HG03045 (cell line): ENCODE data around the gene LTO1.

Source experiments
- ATAC-seq: cut with Tn5 transposase; IDR thresholded peaks from one replicate; pipeline ENCODE4 v1.9.1; 2021; ENCODE audit warnings: mild to moderate bottlenecking, moderate library complexity; ENCODE audit not compliant: unreplicated experiment

LTO1 gene

DNA sequence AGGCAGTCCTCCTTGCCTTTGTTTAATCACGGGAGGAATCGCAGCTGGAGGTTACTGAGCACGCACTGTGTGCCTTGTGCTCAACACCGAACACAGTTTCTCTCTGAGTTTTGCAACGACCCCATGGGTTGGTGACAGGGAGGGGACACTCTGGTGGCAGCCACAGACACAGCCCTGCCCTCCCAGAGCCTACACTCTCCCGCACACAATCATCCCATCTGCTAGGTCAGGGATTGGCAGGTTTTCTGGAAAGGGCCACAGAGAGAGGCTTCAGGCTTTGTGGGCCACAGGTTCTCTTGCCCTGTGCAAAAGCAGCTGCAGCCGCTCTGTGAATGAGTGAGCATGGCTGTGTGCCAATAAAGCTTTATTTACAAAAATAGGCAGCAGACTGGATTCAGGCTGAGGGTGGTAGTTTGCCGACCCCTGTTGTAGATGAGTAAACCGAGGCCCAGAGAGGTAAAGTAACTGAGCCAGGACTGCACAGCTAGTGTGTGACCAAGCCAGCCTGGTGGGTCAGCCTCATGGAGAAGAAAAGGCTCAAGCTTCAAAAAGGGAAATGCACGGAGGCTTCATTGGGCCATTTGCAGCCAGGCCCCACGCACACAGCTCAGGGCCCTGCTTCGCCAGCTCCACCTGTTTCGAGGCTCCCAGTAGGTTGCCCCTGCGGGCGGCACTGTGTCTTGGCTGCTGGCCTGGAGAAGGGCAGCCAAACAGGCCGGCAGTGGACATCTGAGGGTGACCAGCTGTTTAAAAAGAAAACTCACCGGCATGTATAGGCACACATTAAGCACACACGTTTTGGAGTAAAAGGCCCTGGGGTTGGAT, 16.3 kb downstream of the LTO1 start:
- no peak for ATAC-seq

GRCh38 chr11:69657911-69658625, 17.1 kb downstream of the LTO1 start:
- no peak for ATAC-seq

- ATAC-seq = no peak
These were observed 17.7 kb downstream of the LTO1 start for GRCh38 chr11:69657456-69657910.

DNA sequence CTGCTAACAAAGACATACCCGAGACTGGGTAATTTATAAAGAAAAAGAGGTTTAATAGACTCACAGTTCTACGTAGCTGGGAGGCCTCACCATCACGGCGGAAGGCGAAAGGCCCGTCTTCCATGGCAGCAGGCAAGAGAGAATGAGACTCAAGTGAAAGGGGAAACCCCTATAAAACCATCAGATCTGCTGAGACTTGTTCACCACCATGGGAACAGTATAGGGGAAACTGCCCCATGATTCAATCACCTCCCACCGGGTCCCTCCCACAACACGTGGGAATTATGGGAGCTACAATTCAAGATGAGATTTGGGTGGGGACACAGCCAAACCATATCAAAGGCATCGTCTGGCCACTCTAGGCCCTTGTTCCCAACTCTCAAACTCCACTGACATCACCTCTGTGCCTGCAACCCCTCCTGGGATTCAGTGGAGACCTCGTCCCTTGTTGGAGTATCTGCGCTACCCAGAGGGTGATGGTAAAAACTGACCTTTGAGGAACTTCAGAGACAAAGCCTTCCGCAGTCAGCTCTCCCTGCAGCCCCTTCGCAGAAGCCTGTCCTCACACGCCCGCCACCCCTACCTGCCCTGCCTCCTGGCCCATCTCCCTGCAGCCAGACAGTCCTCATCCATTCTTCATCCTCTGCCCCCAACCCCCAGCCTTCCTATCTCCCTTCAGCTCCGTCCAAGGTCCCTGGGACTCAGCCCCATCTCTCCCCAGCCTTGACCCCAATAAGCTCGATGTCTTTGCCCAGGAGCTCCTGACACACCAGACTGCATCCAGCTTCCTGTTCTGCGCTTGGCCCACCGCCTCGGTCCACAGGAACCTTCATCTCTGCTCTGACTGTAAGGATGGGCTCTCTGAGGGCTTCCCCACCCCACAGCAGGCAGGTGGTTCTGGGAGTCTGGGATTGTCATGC, 18.4 kb downstream of the LTO1 start:
- ATAC-seq = no peak

- ATAC-seq = no peak
These were observed 19.4 kb downstream of the LTO1 start for GRCh38 chr11:69655479-69656428.

GRCh38 chr11:69654660-69655478, 20.3 kb downstream of the LTO1 start:
- no peak for ATAC-seq

GRCh38 chr11:69654001-69654659, 21.0 kb downstream of the LTO1 start:
- no peak for ATAC-seq

- no peak for ATAC-seq
These were observed 21.7 kb downstream of the LTO1 start for GRCh38 chr11:69653406-69653960.

- no peak for ATAC-seq
These were observed 22.2 kb downstream of the LTO1 start for GRCh38 chr11:69652999-69653398.

GRCh38 chr11:69651834-69652620, 23.1 kb downstream of the LTO1 start:
- ATAC-seq = no peak

- ATAC-seq = no peak
These were observed 24.3 kb downstream of the LTO1 start for GRCh38 chr11:69650832-69651344.

- no peak for ATAC-seq
These were observed 24.9 kb downstream of the LTO1 start for GRCh38 chr11:69650081-69650831.

DNA sequence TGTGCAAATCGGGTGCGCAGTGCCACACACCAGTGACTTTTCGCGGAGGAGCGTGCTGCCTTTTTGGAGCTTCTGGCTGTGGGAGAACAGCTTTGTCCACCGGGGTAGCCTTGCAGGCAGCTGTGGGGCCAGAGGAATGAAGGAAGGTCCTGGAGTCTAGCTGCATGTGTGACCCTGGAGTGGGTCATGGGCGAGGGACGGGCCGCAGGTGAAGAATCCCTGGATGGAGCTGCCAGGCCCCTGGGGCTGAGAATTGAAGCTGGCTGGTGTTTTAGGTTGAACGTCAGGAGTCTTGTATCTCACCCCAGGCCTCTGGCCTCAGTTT, 25.6 kb downstream of the LTO1 start:
- no peak for ATAC-seq

GRCh38 chr11:69648679-69649575, 26.2 kb downstream of the LTO1 start:
- ATAC-seq = no peak

DNA sequence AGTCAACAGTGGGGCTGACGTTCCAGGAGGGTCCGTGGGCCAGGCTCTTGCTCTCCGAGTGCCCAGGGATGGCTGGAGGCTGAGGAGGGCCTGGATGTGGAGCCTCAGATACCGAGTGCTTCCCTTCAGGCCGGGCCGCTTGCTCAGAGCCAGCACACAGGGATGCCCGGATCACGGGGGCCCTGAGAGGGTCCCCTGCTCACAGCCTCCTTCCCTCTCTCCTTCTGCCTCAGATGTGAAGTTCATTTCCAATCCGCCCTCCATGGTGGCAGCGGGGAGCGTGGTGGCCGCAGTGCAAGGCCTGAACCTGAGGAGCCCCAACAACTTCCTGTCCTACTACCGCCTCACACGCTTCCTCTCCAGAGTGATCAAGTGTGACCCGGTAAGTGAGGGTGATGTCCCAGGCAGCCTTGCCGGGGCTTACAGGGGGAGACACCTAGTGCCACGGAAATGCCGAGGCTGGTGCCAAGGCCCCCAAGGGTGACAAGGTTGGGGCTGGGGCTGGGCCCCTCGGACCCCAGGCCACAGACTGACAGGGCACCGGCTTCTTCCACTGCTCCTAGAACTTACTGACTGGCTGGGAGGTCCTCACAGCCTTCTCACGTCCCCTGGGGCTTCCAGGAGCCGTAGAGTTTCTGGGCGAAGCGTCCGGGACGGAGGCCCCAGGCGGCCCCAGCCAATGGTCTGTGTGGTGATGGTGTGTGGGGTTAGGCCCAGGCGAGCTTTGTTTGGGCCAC, 27.2 kb downstream of the LTO1 start:
- no peak for ATAC-seq
